Heart left ventricle (tissue), 13 donors: ENCODE measurements around the gene CTNNBIP1.

Experiments
- POLR2A ChIP-seq, 2 donors: fragments of 450-650 bp; IDR thresholded peaks; one replicate each; pipeline ENCODE4 v1.6.1; 2017; ENCODE audit warnings: antibody characterized with exemption in 2 of 2, mild to moderate bottlenecking in 2 of 2, moderate library complexity in 2 of 2
- TF ChIP-seq, protein P1 (sequence below), 12 donors: fragments of 200-600 bp; sonication (generic) in 4 of 12; IDR thresholded peaks; one replicate each; pipeline versions ENCODE4 v1.5.0 to v1.8.0; 2018 to 2022; ENCODE audit warnings: antibody characterized with exemption in 12 of 12, mild to moderate bottlenecking in 5 of 12
- donor health status: ischemic (EF 13 %, LVEDD 7.1; RV severe dilation, severe dysfunction).
- donor health status: DM: no; HTN: yes; CAD: no.
- donor health status: DM: no; HTN: no; CAD: no.
- donor health status: ischemic (EF 25% LVEDD 6.9; RV normal size, moderate dysfunction).
- donor health status: ischemic (EF 25% LVEDD 5.7; RV mildly dilated, moderate dysfunction).
- donor health status: ischemic (EF 35%, LVEDD 5.7; RV mildly dilated, moderate dysfunction).
- donor health status: nonischemic (EF 11% LVEDD 7.7; RV severe dilation, severe dysfunction).
- donor health status: DM: yes; HTN: yes; CAD: no.
- donor health status: PGD.
- donor health status: ischemic (EF 29% LVEDD 5.4; RV normal size, mild dysfunction).
- donor health status: nonischemic (EF 23%, LVEDD 6.1; RV moderate dilation, normal function).

GRCh38 chr1:9870572-9870971, 39.5 kb downstream of the CTNNBIP1 start:
- TF ChIP-seq, protein P1, sequence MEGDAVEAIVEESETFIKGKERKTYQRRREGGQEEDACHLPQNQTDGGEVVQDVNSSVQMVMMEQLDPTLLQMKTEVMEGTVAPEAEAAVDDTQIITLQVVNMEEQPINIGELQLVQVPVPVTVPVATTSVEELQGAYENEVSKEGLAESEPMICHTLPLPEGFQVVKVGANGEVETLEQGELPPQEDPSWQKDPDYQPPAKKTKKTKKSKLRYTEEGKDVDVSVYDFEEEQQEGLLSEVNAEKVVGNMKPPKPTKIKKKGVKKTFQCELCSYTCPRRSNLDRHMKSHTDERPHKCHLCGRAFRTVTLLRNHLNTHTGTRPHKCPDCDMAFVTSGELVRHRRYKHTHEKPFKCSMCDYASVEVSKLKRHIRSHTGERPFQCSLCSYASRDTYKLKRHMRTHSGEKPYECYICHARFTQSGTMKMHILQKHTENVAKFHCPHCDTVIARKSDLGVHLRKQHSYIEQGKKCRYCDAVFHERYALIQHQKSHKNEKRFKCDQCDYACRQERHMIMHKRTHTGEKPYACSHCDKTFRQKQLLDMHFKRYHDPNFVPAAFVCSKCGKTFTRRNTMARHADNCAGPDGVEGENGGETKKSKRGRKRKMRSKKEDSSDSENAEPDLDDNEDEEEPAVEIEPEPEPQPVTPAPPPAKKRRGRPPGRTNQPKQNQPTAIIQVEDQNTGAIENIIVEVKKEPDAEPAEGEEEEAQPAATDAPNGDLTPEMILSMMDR (IDR thresholded peaks at IDR 0.05) = no peak
- TF ChIP-seq POLR2A (IDR thresholded peaks at IDR 0.05) = no peak
